NB4 (cell line): ENCODE data around the gene S100PBP.
A peak's percentile ranks its signal among the peaks of the same experiment; 100 is the strongest.

Experiments used
- DNase-seq: peaks from one replicate; pipeline ENCODE4 v3.0.0; 2010; ENCODE audit warnings: low read depth
- H3K4me3 ChIP-seq: one replicate; pipeline ENCODE4 v1.5.1; 2011; ENCODE audit warnings: mild to moderate bottlenecking, low read depth, low read length, moderate library complexity
- CTCF ChIP-seq: IDR thresholded peaks from one replicate; pipeline ENCODE4 v1.5.1; 2012; ENCODE audit warnings: low read depth, low read length
- MAX ChIP-seq: IDR thresholded peaks from 2 replicates; pipeline ENCODE4 v1.6.1; 2011; ENCODE audit warnings: low read depth, low read length
- MYC ChIP-seq: IDR thresholded peaks from 2 replicates; pipeline ENCODE4 v1.6.1; 2011; ENCODE audit warnings: low read depth, low read length
- POLR2A ChIP-seq: IDR thresholded peaks from 2 replicates; pipeline ENCODE4 v1.6.1; 2011; ENCODE audit warnings: mild to moderate bottlenecking; ENCODE audit not compliant: insufficient read length; ENCODE audit errors: extremely low read depth

Gene S100PBP

GRCh38 chr1:32771561-32772280 is 45.7 kb upstream of the S100PBP start:
- no peak for DNase-seq
- TF ChIP-seq MAX: no peak
- no peak for TF ChIP-seq MYC
- no peak for TF ChIP-seq POLR2A
- TF ChIP-seq CTCF: no peak
- H3K4me3 ChIP-seq: no peak overlapping the region

- H3K4me3 ChIP-seq: no peak overlapping the region
- TF ChIP-seq POLR2A: no peak
- no peak for TF ChIP-seq MAX
- no peak for TF ChIP-seq MYC
- TF ChIP-seq CTCF: no peak
- no peak for DNase-seq
Measured at GRCh38 chr1:32772281-32773017, 45.0 kb upstream of the S100PBP start.

- H3K4me3 ChIP-seq: no peak overlapping the region
- DNase-seq: peak; percentile 76
- TF ChIP-seq CTCF: peak; percentile 91
- no peak; the same call in 1 of the 2 replicates for TF ChIP-seq MAX
- TF ChIP-seq POLR2A: no peak
Measured at GRCh38 chr1:32773018-32773763, 44.3 kb upstream of the S100PBP start.

- peak; percentile 35 for DNase-seq
- no peak overlapping the region for H3K4me3 ChIP-seq
- TF ChIP-seq CTCF: no peak
- no peak for TF ChIP-seq MAX
- no peak for TF ChIP-seq POLR2A
- TF ChIP-seq MYC: no peak
Measured at GRCh38 chr1:32773764-32774463, 43.5 kb upstream of the S100PBP start.

GRCh38 chr1:32774464-32774808 is 43.0 kb upstream of the S100PBP start:
- TF ChIP-seq CTCF (no peak), POLR2A (no peak), MAX (no peak), MYC (no peak)
- H3K4me3 ChIP-seq: no peak overlapping the region
- no peak for DNase-seq
